HG02642 (cell line): ENCODE measurements around the gene ZC3H12A.

Experiments
- ATAC-seq: cut with Tn5 transposase; IDR thresholded peaks from one replicate; pipeline ENCODE4 v1.9.1; 2021; ENCODE audit warnings: mild to moderate bottlenecking; ENCODE audit not compliant: unreplicated experiment, poor library complexity

The ZC3H12A gene

DNA sequence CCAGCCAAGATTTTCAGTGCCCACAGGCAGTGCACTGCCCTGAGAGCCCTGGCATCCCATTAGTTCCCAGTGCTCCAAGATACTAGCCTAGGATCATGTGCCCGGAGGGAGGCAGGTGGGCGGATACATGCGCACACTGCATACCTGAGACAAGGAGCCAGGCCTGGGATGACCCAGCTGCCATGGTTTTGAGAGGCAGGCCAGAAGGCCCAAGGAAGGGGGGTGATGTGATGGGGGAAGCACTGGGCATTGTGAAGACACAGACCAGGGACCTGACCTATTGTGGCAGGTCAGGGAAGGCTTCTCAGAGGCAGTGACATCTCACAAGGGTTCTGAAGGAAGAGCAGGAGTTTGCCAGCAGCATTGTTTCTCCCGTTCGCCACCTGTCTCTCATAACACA, 3.6 kb downstream of the ZC3H12A start:
- no peak for ATAC-seq

DNA sequence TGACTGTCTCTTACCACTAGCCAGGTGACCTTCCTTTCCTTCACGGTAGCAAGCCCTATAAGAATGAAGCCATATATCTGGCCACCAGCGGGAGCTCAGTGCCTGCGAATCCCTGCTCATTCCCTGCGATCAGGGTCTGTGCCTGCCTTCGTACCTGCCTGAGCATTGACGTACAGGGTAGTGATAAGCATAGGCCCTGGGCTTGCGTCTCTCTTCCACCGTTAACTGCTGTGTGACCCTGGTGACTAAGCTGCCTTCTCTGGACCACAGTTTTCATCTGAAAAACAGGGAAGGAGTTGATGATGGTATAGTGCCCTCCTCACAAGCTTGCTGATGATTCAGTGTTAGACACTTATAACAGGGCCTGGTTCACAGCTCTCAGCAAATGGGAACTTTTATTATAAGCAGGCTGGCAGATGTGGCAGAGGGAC, 4.1 kb downstream of the ZC3H12A start:
- ATAC-seq: no peak

DNA sequence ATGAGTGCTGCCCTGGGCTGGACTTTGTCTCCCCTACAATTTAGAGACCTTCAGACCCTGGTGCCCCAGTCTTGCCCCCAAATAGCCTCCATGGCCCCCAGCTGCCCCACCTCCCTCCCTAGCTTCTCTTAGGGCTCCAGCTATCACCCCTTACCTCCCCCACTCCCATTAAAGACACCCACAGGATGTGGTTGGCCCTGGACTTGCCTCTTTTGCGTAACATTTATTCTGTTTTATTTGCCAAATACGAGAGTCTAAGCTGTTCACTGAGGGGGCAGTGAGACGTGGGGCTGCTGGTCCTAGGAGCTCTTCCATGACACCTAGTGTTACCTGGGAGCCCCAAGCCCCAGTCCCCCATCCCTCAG, 4.5 kb downstream of the ZC3H12A start:
- ATAC-seq: no peak

DNA sequence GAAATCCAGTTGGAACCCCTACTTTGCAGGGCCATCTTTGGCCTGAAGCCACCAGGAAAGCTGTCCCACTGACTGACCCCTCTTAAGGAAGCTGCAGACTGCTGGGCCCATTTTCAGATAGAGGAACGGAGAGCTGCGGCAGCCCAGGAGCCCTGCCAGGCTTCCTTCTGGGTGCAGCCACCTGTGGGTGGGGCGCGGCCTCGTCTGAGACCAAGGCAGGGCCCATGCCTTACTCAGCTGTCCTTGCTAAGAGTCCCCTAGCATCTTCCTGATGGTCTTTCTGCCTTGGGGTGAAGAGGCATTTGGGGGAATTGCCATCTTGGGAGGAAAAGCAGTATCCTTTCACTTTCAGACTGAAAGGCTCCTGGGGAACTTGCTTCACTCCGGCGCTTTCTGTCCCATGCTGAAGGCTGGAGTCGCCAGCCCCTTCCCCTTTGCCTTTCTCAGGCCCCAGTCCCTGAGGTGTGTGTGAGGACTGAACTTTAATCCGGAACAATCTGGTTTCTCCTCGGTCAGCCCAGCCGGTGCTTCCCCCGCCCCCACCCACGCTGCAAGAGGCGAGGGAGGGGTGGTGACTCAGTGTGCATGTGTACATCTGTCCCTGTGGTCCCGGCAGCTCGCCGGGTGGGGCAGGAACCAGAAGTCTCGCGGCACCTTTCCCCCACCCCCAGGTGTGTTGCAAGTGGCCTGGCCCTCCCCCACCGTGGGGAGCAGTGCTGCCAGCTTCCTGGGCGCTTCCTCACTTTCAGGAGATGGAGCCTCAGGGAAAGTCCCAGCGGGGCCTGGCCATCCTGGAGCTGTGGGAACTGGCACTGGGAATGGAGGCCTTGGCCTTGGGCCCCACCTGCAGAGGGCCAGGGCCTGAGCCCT, 5.1 kb downstream of the ZC3H12A start:
- peak; percentile 35 for ATAC-seq

DNA sequence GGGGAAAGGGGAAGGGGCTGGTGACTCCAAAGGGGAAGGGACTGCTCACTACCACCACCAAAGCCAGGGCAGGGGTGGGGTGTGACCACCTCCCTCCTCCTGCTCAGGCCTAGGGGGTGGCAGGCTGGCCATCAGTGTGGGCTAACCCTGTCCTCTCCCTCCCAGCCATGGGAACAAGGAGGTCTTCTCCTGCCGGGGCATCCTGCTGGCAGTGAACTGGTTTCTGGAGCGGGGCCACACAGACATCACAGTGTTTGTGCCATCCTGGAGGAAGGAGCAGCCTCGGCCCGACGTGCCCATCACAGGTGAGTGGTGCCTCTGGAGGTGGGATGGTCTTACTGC, 5.7 kb downstream of the ZC3H12A start:
- no peak for ATAC-seq

- no peak for ATAC-seq
Observed at GRCh38 chr1:37480581-37481288, 6.4 kb downstream of the ZC3H12A start.

- ATAC-seq: no peak
Observed at GRCh38 chr1:37481289-37482003, 7.1 kb downstream of the ZC3H12A start.

- ATAC-seq: no peak
Observed at GRCh38 chr1:37482004-37482785, 7.8 kb downstream of the ZC3H12A start.

DNA sequence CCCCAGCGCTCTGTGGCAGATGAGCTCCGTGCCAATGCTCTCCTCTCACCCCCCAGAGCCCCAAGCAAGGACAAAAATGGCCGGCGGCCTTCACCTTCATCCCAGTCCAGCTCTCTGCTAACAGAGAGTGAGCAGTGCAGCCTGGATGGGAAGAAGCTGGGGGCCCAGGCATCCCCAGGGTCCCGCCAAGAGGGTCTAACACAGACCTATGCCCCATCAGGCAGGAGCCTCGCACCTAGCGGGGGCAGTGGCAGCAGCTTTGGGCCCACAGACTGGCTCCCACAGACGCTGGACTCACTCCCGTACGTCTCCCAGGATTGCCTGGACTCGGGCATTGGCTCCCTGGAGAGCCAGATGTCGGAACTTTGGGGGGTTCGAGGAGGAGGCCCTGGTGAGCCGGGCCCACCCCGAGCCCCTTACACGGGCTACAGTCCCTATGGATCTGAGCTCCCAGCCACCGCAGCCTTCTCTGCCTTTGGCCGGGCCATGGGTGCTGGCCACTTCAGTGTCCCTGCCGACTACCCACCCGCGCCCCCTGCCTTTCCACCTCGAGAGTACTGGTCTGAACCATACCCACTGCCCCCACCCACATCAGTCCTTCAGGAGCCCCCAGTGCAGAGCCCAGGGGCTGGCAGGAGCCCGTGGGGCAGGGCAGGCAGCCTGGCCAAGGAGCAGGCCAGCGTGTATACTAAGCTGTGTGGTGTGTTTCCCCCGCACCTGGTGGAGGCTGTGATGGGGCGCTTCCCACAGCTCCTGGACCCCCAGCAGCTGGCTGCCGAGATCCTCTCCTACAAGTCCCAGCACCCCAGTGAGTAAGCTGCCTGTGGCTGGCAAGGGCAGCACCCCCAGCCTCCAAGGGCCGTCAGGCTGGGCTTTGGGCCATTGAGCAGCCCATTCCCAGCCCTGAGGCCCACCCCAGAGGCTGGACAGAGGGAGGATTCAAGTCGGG, 8.7 kb downstream of the ZC3H12A start:
- no peak for ATAC-seq

- no peak for ATAC-seq
Observed at GRCh38 chr1:37483785-37484184, 9.4 kb downstream of the ZC3H12A start.

GRCh38 chr1:37484325-37485051, 10.1 kb downstream of the ZC3H12A start:
- ATAC-seq: no peak

DNA sequence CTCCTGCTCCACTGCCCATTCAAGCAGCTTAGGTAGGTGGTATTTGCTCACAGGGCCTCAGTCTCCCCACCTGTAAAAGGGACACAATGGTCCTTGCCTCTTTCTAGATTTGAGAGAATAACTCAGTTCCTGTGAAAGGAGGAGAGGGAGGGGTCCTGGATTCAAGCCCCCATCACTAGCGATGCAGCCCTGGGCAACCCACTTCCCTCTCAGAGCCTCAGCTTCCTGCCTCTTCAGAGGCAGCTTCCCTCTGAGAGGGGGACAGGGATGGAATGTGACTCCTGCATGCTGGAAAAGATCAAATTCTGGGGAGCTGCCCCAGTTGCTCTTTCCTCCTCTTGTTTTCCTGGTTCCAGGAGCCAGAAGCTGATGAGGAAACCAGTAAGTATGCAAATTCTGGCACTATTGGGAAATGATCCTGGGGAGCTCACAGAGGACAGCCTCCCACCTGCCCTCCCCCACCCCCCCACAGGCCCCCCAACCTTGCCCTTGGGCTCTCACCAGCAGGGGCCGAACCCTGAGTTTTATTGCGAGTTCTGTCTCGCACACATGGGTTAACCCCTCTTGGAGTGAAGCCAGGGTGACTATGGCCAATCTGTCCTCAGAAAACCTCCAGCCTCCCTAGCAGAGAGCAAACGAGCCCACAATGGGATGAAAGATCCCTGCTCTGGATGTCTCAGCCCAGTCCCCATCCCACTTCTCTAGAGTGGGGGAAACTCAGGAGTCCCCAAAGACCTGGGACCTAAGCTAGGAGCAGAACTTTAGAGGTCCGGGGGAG, 11.7 kb downstream of the ZC3H12A start:
- ATAC-seq: no peak

- ATAC-seq: no peak
Observed at GRCh38 chr1:37486680-37487618, 12.6 kb downstream of the ZC3H12A start.

DNA sequence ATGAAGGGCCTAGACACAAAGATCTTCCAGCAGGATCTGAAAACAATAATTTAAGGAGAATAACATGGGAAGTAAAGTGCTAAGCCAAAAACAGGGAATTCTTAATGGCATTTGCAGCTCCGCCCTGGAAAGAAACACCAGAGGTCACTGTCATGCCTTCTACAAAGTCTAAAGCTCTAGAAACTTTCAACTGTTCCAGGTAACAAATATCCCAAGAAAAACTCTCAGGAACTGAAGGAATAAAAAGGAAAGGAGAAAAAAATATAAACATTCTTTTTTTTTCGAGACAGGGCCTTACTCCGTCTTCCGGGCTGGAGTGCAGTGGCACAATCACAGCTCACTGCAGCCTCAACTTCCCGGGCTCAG, 13.2 kb downstream of the ZC3H12A start:
- ATAC-seq: no peak

GRCh38 chr1:37493336-37494098, 19.1 kb downstream of the ZC3H12A start:
- no peak for ATAC-seq

DNA sequence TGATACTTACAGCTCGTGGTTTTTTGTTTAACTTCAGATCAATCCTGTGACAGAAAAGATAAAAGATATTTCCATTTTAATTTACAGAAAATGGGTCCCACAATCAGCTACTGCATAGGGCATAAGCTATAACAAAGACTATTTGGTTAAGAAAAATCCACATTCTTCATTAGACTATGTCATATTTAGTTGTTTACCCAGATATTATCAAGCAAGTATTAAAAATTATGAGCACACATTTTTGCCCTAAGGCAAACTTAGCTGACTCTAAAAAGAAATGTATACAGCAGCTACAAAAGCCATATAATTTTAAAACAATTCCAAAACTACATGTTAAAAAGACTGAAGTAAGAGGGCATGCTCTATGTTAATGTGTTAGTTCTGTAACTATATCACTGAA, 21.5 kb downstream of the ZC3H12A start:
- ATAC-seq: no peak
